Mesangial cell (primary cell): ENCODE data around the gene MINPP1. TPM values are rescaled to one million over a fixed set of nuclear protein-coding genes. Genes with fewer than 3 reads are reported as not detected.

ENCODE experiments used
- total RNA-seq: library from RNA; depleted of rRNA; stranded (reverse); fragments of >200 nt; gene quantifications from 2 replicates; pipeline ENCODE4 v1.2.3, GENCODE V29; 2015

The MINPP1 gene
- 26.4 and 30.0 TPM in 2 replicates for total RNA-seq

GRCh38 chr10:87504640-87505365 is at the start of gene MINPP1:
MINPP1 (plus strand) TSS chr10:87504893; CDS start chr10:87504916, 23 bp downstream.

Other genes with a start within 250 kb of the MINPP1 start
- 0.81 and 7.0 TPM in 2 replicates for gene NUTM2D, start 147.1 kb upstream of the MINPP1 start, total RNA-seq
- 13.7 and 33.9 TPM in 2 replicates for gene PAPSS2, start 155.0 kb downstream of the MINPP1 start, total RNA-seq